Cardiac septum (tissue), 1 donor: ENCODE measurements around the gene MRPS18A. TPM values are rescaled to one million over a fixed set of nuclear protein-coding genes. Genes with fewer than 3 reads are reported as not detected.
"Not testable (repeated sequence)": the region's sequence is repeated elsewhere in the genome, so short reads cannot be mapped to it uniquely, and the experiment has no call there.

Source experiments
- DNase-seq: peaks from one replicate; pipeline ENCODE4 v3.0.0-alpha.2; 2020; ENCODE audit warnings: low spot score
- intact Hi-C: fragments of 100-400 bp; cut with DNase I; formaldehyde crosslinking; loops from one replicate; pipeline ENCODE4 v1.14.0; 2022
- total RNA-seq: library from RNA; stranded (reverse); fragmentation: NEBNext Ultra II Directional; extraction: Animal tissue kit (Norgen Biotek cat#: 25700); gene quantifications from one replicate; pipeline ENCODE4 v1.2.1, GENCODE V29; 2021
- donor health status: DM: no; HTN: no; CAD: no.

The MRPS18A gene
- total RNA-seq, 1 donor from 2014 or later, result 38.4 TPM

- peak; percentile 94 for DNase-seq
- intact Hi-C loops, result loop anchor here (2.0 kb wide), 1 partner anchor 16 kb away; the partner anchor contains the start of gene MRPS18A
Measured at GRCh38 chr6:43702534-43703440, 15.2 kb upstream of the MRPS18A start.

GRCh38 chr6:43702171-43702533 lies 14.6 kb upstream of the MRPS18A start:
- no peak for DNase-seq
- intact Hi-C loops, result loop anchor here (2.0 kb wide), 1 partner anchor 15 kb away; the partner anchor contains the start of gene MRPS18A

GRCh38 chr6:43700939-43701560 lies 13.5 kb upstream of the MRPS18A start:
- DNase-seq, intact Hi-C loops: not testable (repeated sequence)

GRCh38 chr6:43699564-43700186 lies 12.1 kb upstream of the MRPS18A start:
- intact Hi-C loops, result no loop called here
- DNase-seq, result no peak

- intact Hi-C loops, result no loop called here
- no peak for DNase-seq
Measured at GRCh38 chr6:43698584-43699349, 11.2 kb upstream of the MRPS18A start.

GRCh38 chr6:43697421-43697820 lies 9.8 kb upstream of the MRPS18A start:
- intact Hi-C loops, result no loop called here

GRCh38 chr6:43695967-43696291 lies 8.3 kb upstream of the MRPS18A start:
- intact Hi-C loops, result no loop called here
- no peak for DNase-seq

More at GRCh38 chr6:43697421-43697820, 9.8 kb upstream of the MRPS18A start:
- no peak for DNase-seq

GRCh38 chr6:43695215-43695966 lies 7.8 kb upstream of the MRPS18A start:
- no peak for DNase-seq
- intact Hi-C loops, result no loop called here

GRCh38 chr6:43689421-43689820 lies 1.8 kb upstream of the MRPS18A start:
- intact Hi-C loops, result no loop called here
- no peak for DNase-seq

- intact Hi-C loops, result loop anchor here (2.0 kb wide), 1 partner anchor 16 kb away; no protein-coding TSS in a partner anchor
- no peak for DNase-seq
Measured at GRCh38 chr6:43687079-43687436, 533 bp downstream of the MRPS18A start.

- no peak for DNase-seq
- intact Hi-C loops, result loop anchor here (5.0 kb wide), 1 partner anchor 33 kb away; no protein-coding TSS in a partner anchor
Measured at GRCh38 chr6:43683708-43684455, 3.7 kb downstream of the MRPS18A start.

- DNase-seq, result no peak
- intact Hi-C loops, result loop anchor here (5.0 kb wide), 1 partner anchor 34 kb away; no protein-coding TSS in a partner anchor
Measured at GRCh38 chr6:43682724-43683429, 4.7 kb downstream of the MRPS18A start.

- no peak for DNase-seq
- intact Hi-C loops, result loop anchor here (5.0 kb wide), 1 partner anchor 36 kb away; no protein-coding TSS in a partner anchor
Measured at GRCh38 chr6:43681303-43681702, 6.3 kb downstream of the MRPS18A start.

GRCh38 chr6:43680308-43681200 lies 7.0 kb downstream of the MRPS18A start:
- no peak for DNase-seq
- intact Hi-C loops, result loop anchor here (5.0 kb wide), 1 partner anchor 37 kb away; no protein-coding TSS in a partner anchor

GRCh38 chr6:43679057-43679456 lies 8.5 kb downstream of the MRPS18A start:
- intact Hi-C loops, result no loop called here
- no peak for DNase-seq

GRCh38 chr6:43678341-43678740 lies 9.2 kb downstream of the MRPS18A start:
- intact Hi-C loops, result no loop called here
- DNase-seq, result no peak

- no peak for DNase-seq
- intact Hi-C loops, result no loop called here
Measured at GRCh38 chr6:43677759-43678158, 9.8 kb downstream of the MRPS18A start.
